Endothelial cell of umbilical vein (primary cell): ENCODE measurements around the gene GPR137. TPM values are rescaled to one million over a fixed set of nuclear protein-coding genes. Genes with fewer than 3 reads are reported as not detected.
A peak's percentile ranks its signal among the peaks of the same experiment; 100 is the strongest.

ENCODE experiments used
- BruUV-seq: library from RNA; stranded (reverse); fragments of 400-500 nt; replicated peaks from 2 replicates; lab custom pipeline; 2021; lab: Mats Ljungman, UMichigan
- CTCF ChIA-PET: fragments of 300-600, 350-600 bp; sonication (Branson Sonifier 250); formaldehyde crosslinking; loops from one replicate; lab custom pipeline; 2021; ENCODE audit warnings: antibody characterized with exemption, inconsistent platforms; lab: Charles Lee
- POLR2A ChIA-PET: fragments of 300-600, 350-600 bp; sonication (Branson Sonifier 250); formaldehyde crosslinking; loops from one replicate; lab custom pipeline; 2021; ENCODE audit warnings: antibody characterized with exemption, inconsistent platforms; lab: Charles Lee
- DNase-seq: peaks from one replicate; pipeline ENCODE4 v3.0.0-alpha.2; 2011; ENCODE audit warnings: low read depth, low spot score
- FAIRE-seq: peaks from 2 replicates; lab custom pipeline; 2011; peaks lifted over from hg19 to GRCh38; lab: Jason Lieb, UNC
- H2AFZ ChIP-seq: 2 replicates; pipeline ENCODE4 v1.6.0; 2012; ENCODE audit warnings: low read depth, low read length, control low read depth, inconsistent platforms
- H3K27ac ChIP-seq: 2 replicates; pipeline ENCODE4 v1.5.1; 2011; ENCODE audit warnings: low read depth, mild to moderate bottlenecking, control low read depth, low read length, moderate library complexity; ENCODE audit not compliant: insufficient read depth
- H3K27me3 ChIP-seq, 2 experiments: 2 replicates each; pipeline versions ENCODE4 v1.6.0 to v1.6.1; 2011; ENCODE audit warnings: low read length in 2 of 2, mixed read lengths in 1 of 2; ENCODE audit not compliant: control insufficient read depth in 2 of 2, insufficient read depth in 2 of 2
- H3K36me3 ChIP-seq, 2 experiments: 2 replicates in 1 of 2; 3 replicates in 1 of 2; pipeline ENCODE4 v1.5.1; 2011; ENCODE audit warnings: low read length in 2 of 2, mild to moderate bottlenecking in 1 of 2, moderate library complexity in 1 of 2; ENCODE audit not compliant: control insufficient read depth in 2 of 2, insufficient read depth in 2 of 2; ENCODE audit errors: extremely low read depth in 1 of 2
- H3K4me1 ChIP-seq: 3 replicates; pipeline ENCODE4 v1.5.1; 2011; ENCODE audit warnings: mild to moderate bottlenecking, low read length; ENCODE audit not compliant: control insufficient read depth, insufficient read depth; ENCODE audit errors: extremely low read depth
- H3K4me2 ChIP-seq: 2 replicates; pipeline ENCODE4 v1.6.1; 2011; ENCODE audit warnings: low read length, control low read depth, mixed read lengths; ENCODE audit not compliant: insufficient read depth
- H3K4me3 ChIP-seq, 3 experiments: fragments of 200-600 bp in 1 of 3; sonication (generic), shearing (Covaris generic) in 1 of 3; replicated peaks in 1 of 3; 2 replicates each; pipeline ENCODE4 v1.5.1; 2011 to 2016; ENCODE audit warnings: control low read depth in 3 of 3, low read length in 3 of 3, mild to moderate bottlenecking in 2 of 3, inconsistent platforms in 1 of 3, low read depth in 1 of 3, moderate library complexity in 1 of 3; ENCODE audit not compliant: insufficient read depth in 1 of 3
- H3K79me2 ChIP-seq: 2 replicates; pipeline ENCODE4 v1.6.0; 2012; ENCODE audit warnings: low read length, inconsistent platforms; ENCODE audit not compliant: control insufficient read depth, insufficient read depth
- H3K9ac ChIP-seq: replicated peaks from 2 replicates; pipeline ENCODE3; 2011; ENCODE audit warnings: low read length, control low read depth; ENCODE audit not compliant: insufficient read depth; ENCODE audit errors: extremely low read depth
- H3K9me1 ChIP-seq: replicated peaks from 3 replicates; pipeline ENCODE4 v1.6.0; 2011; ENCODE audit warnings: mild to moderate bottlenecking, low read length; ENCODE audit not compliant: control insufficient read depth, insufficient read depth; ENCODE audit errors: extremely low read depth
- H3K9me3 ChIP-seq: replicated peaks from 2 replicates; pipeline ENCODE4 v1.5.1; 2012; ENCODE audit warnings: low read length, inconsistent platforms; ENCODE audit not compliant: control insufficient read depth, insufficient read depth
- H4K20me1 ChIP-seq: replicated peaks from 2 replicates; pipeline ENCODE3; 2011; ENCODE audit warnings: mild to moderate bottlenecking, low read length; ENCODE audit not compliant: control insufficient read depth, insufficient read depth; ENCODE audit errors: extremely low read depth
- EZH2 ChIP-seq: IDR thresholded peaks from 2 replicates; pipeline ENCODE4 v1.6.1; 2012; ENCODE audit warnings: borderline replicate concordance, low read depth, mild to moderate bottlenecking, moderate library complexity, low read length, inconsistent platforms; ENCODE audit not compliant: severe bottlenecking
- FOS ChIP-seq: IDR thresholded peaks from 2 replicates; pipeline ENCODE4 v1.6.1; 2011; ENCODE audit warnings: mild to moderate bottlenecking, low read length, moderate library complexity, borderline replicate concordance; ENCODE audit not compliant: insufficient read depth
- GATA2 ChIP-seq: IDR thresholded peaks from 2 replicates; pipeline ENCODE4 v1.7.0; 2011; ENCODE audit warnings: low read depth, mild to moderate bottlenecking, moderate library complexity, mixed read lengths, low read length; ENCODE audit not compliant: insufficient read length, insufficient read depth
- JUN ChIP-seq: IDR thresholded peaks from 2 replicates; pipeline ENCODE4 v1.6.1; 2011; ENCODE audit warnings: borderline replicate concordance, low read depth; ENCODE audit not compliant: insufficient read length, insufficient read depth
- MYC ChIP-seq: IDR thresholded peaks from one replicate; pipeline ENCODE4 v1.6.1; 2011; ENCODE audit warnings: mild to moderate bottlenecking, low read depth, low read length
- POLR2A ChIP-seq: IDR thresholded peaks from 2 replicates; pipeline ENCODE4 v1.6.1; 2012; ENCODE audit warnings: low read depth, mild to moderate bottlenecking, control low read depth, low read length
- POLR2AphosphoS5 ChIP-seq: IDR thresholded peaks from 2 replicates; pipeline ENCODE4 v1.6.1; 2012; ENCODE audit warnings: low read depth, mild to moderate bottlenecking, control low read depth, low read length, moderate library complexity; ENCODE audit not compliant: insufficient read depth
- dilution Hi-C: fragments of 300-500 bp; cut with MboI; formaldehyde crosslinking; loops from one replicate; pipeline ENCODE4 v1.15.0; 2019; ENCODE audit warnings: low sequenced_read_pairs; ENCODE audit not compliant: extremely low pct_ligation_motif_present
- intact Hi-C: fragments of 100-400 bp; cut with micrococcal nuclease; formaldehyde crosslinking; loops from one replicate; pipeline ENCODE4 v1.10.0; 2022
- polyA plus RNA-seq, 4 experiments: library from polyadenylated mRNA; depleted of rRNA in 3 of 4; stranded (reverse) in 3 of 4; unstranded in 1 of 4; fragments of >200 nt; gene quantifications; 2 replicates each; pipeline versions ENCODE4 v1.2.1 to v1.2.3, GENCODE V29; 2011 to 2012; ENCODE audit warnings: missing spikeins in 1 of 4
- total RNA-seq: library from RNA; stranded (reverse); gene quantifications from 2 replicates; pipeline ENCODE4 v1.2.3, GENCODE V29; 2021
- TF ChIP-seq, protein P1 (sequence below): IDR thresholded peaks from 2 replicates; pipeline ENCODE4 v1.6.1; 2011; ENCODE audit not compliant: insufficient read depth, insufficient read length
- TF ChIP-seq, protein P2 (sequence below), 2 donors: IDR thresholded peaks; 1 replicate in 1 of 2; 2 replicates in 1 of 2; pipeline ENCODE4 v1.5.1; 2011; ENCODE audit warnings: low read length in 2 of 2, mild to moderate bottlenecking in 2 of 2, moderate library complexity in 2 of 2, control low read depth in 1 of 2, inconsistent platforms in 1 of 2, low read depth in 1 of 2; ENCODE audit not compliant: insufficient read depth in 1 of 2; ENCODE audit errors: extremely low read depth in 1 of 2

GPR137 gene
- total and polyA plus RNA-seq, 2 donors (not counting 3 experiments of a cell fraction or from before 2014, with no cell fraction given), result 40.9 to 42.5 TPM

DNA sequence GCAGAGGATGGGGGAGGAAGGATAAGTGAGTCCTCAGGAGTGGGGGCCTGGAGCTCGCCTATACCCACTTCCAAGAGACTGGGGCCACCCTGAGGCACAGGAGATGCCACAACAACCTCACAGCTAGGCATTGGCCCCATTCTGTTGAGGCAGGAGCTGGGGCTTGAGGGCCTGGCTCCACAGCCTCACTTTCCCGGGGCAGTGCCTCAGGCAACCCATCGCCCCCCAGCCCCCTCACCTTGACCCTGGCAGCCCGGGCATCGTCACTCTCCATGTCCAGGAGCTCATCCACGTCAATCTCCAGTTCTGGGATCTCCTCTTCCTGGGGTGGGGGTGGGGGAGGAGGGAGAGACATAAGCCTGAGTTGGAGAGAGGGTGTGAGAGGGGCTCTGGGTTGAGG is 40.7 kb upstream of the GPR137 start:
- Histone ChIP-seq H3K27ac (no peak overlapping the region), H3K4me1 (peaks cover 26% of the 10 kb centered on the region), H3K27me3 (no peaks in the 10 kb centered on the region), H3K9ac (peak overlapping the region; percentile 4), H3K9me1 (no peaks in the 10 kb centered on the region), H3K9me3 (no peaks in the 10 kb centered on the region), H2AFZ (no peak overlapping the region), H3K79me2 (peaks cover 40% of the 10 kb centered on the region), H3K36me3 (peaks cover 0 to 12% of the 10 kb centered on the region in 2 experiments), H3K4me3 (peak overlapping the region; percentile 67 to 78 (median 73)), H4K20me1 (no peaks in the 10 kb centered on the region), H3K4me2 (peak overlapping the region; percentile 35)
- intact Hi-C loops (loop anchor here (5.0 kb wide), 1 partner anchor 112 kb away; the partner anchor contains the start of gene RPS6KA4), dilution Hi-C loops (no loop called here)
- no TSS peak for BruUV-seq
- DNase-seq (no peak), FAIRE-seq (no peak)
- POLR2A ChIA-PET, result interaction anchor here (1.5 to 2.2 kb wide), 2 partner anchors 23 to 27 kb away, joined by 5 to 10 read pairs; no protein-coding TSS in a partner anchor
- CTCF ChIA-PET, result interaction anchor here (0.6 to 5.0 kb wide), 11 partner anchors 8 to 110 kb away, joined by 3 to 36 read pairs (median 4); partner anchors contain the start of genes CATSPERZ, ESRRA and STIP1
- TF ChIP-seq MYC, result no peak
- peak; percentile 2 for TF ChIP-seq POLR2A

DNA sequence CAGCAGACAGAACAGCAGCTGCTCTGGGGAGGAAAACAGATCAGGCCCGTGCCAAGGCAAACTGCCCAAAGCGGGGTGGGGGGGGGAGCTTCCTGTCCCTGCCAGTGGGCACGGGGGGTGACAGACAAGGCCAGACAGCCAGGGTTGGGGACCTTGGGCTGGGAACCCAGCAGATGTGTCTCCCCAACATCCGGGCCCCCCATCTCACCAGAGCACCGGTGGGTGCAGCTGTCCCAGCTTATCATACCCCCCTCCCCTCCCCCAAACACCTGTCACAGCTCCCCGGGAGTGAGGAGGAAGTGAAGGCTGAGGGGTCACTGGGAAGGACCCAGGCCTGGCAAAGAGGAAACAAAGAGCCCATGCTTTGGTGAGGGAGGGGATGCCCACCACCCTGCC is 40.2 kb upstream of the GPR137 start:
- Histone ChIP-seq H2AFZ (no peak overlapping the region), H3K4me1 (peaks cover 22% of the 10 kb centered on the region), H3K27ac (peak overlapping the region; percentile 47), H3K27me3 (no peaks in the 10 kb centered on the region), H4K20me1 (no peaks in the 10 kb centered on the region), H3K79me2 (peaks cover 40% of the 10 kb centered on the region), H3K9me1 (no peaks in the 10 kb centered on the region), H3K9me3 (no peaks in the 10 kb centered on the region), H3K4me2 (peak overlapping the region; percentile 35), H3K36me3 (peaks cover 0 to 12% of the 10 kb centered on the region in 2 experiments), H3K9ac (peak overlapping the region; percentile 4), H3K4me3 (peak overlapping the region; percentile 67 to 78 (median 73))
- intact Hi-C loops, result no loop called here
- CTCF ChIA-PET, result interaction anchor here (0.9 to 5.0 kb wide), 10 partner anchors 8 to 110 kb away, joined by 3 to 36 read pairs (median 5); partner anchors contain the start of genes CATSPERZ, ESRRA and STIP1
- DNase-seq, result no peak
- TF ChIP-seq, protein P1, sequence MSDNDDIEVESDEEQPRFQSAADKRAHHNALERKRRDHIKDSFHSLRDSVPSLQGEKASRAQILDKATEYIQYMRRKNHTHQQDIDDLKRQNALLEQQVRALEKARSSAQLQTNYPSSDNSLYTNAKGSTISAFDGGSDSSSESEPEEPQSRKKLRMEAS, result no peak
- TF ChIP-seq FOS (no peak), MYC (no peak), POLR2A (no peak), GATA2 (no peak), EZH2 (no peak), JUN (no peak), POLR2AphosphoS5 (no peak)
- TF ChIP-seq, protein P2, sequence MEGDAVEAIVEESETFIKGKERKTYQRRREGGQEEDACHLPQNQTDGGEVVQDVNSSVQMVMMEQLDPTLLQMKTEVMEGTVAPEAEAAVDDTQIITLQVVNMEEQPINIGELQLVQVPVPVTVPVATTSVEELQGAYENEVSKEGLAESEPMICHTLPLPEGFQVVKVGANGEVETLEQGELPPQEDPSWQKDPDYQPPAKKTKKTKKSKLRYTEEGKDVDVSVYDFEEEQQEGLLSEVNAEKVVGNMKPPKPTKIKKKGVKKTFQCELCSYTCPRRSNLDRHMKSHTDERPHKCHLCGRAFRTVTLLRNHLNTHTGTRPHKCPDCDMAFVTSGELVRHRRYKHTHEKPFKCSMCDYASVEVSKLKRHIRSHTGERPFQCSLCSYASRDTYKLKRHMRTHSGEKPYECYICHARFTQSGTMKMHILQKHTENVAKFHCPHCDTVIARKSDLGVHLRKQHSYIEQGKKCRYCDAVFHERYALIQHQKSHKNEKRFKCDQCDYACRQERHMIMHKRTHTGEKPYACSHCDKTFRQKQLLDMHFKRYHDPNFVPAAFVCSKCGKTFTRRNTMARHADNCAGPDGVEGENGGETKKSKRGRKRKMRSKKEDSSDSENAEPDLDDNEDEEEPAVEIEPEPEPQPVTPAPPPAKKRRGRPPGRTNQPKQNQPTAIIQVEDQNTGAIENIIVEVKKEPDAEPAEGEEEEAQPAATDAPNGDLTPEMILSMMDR (IDR thresholded peaks at IDR 0.05; ENCODE audit: extremely low read depth in 1 of 2, insufficient read depth in 1 of 2, low read depth in 1 of 2, low read length in 2 of 2), result no peak
- POLR2A ChIA-PET, result interaction anchor here (0.6 to 2.2 kb wide), 4 partner anchors 23 to 59 kb away, joined by 3 to 10 read pairs (median 6); no protein-coding TSS in a partner anchor
- no peak for FAIRE-seq
- dilution Hi-C loops, result no loop called here
- BruUV-seq, result no TSS peak
